Nephron progenitor cell (in vitro differentiated cells): Measurements from ENCODE around the gene HOXC9.

Experiments used
- DNase-seq: peaks from one replicate; pipeline ENCODE4 v3.0.0; 2021
- H3K27ac Mint-ChIP-seq: 2 replicates; pipeline ENCODE4 v1.8.0; 2021; ENCODE audit warnings: mild to moderate bottlenecking, moderate library complexity, mixed read lengths
- H3K27me3 Mint-ChIP-seq: 2 replicates; pipeline ENCODE4 v1.8.0; 2021; ENCODE audit warnings: mild to moderate bottlenecking, low read depth, mixed read lengths; ENCODE audit not compliant: poor library complexity
- H3K36me3 Mint-ChIP-seq: 2 replicates; pipeline ENCODE4 v1.8.0; 2021; ENCODE audit warnings: low read depth, mixed read lengths
- H3K4me1 Mint-ChIP-seq: 2 replicates; pipeline ENCODE4 v1.8.0; 2021; ENCODE audit warnings: mixed read lengths
- H3K4me3 Mint-ChIP-seq: 2 replicates; pipeline ENCODE4 v1.8.0; 2021; ENCODE audit warnings: mild to moderate bottlenecking, moderate library complexity, mixed read lengths
- H3K9me3 Mint-ChIP-seq: 2 replicates; pipeline ENCODE4 v1.8.0; 2021; ENCODE audit warnings: mild to moderate bottlenecking, moderate library complexity, mixed read lengths
- CTCF ChIP-seq: fragments of 200-600 bp; sonication (generic); IDR thresholded peaks from 2 replicates; pipeline ENCODE4 v1.5.0; 2021; ENCODE audit warnings: antibody characterized with exemption

The HOXC9 gene

GRCh38 chr12:54017027-54017788, 17.2 kb downstream of the HOXC9 start:
- peak; percentile 44 for DNase-seq
- peaks cover 54% of the 10 kb centered on the region for H3K4me1 Mint-ChIP-seq
- no peaks in the 10 kb centered on the region for H3K9me3 Mint-ChIP-seq
- peak overlapping the region; percentile 91 for H3K4me3 Mint-ChIP-seq
- H3K27me3 Mint-ChIP-seq, result peaks cover 10% of the 10 kb centered on the region
- TF ChIP-seq CTCF, result no peak
- H3K27ac Mint-ChIP-seq, result peak overlapping the region; percentile 97
- peaks cover 35% of the 10 kb centered on the region for H3K36me3 Mint-ChIP-seq

- H3K9me3 Mint-ChIP-seq, result no peaks in the 10 kb centered on the region
- no peak for TF ChIP-seq CTCF
- DNase-seq, result peak; percentile 85
- H3K27me3 Mint-ChIP-seq, result peaks cover 10% of the 10 kb centered on the region
- peak overlapping the region; percentile 91 for H3K4me3 Mint-ChIP-seq
- peaks cover 31% of the 10 kb centered on the region for H3K36me3 Mint-ChIP-seq
- peak overlapping the region; percentile 97 for H3K27ac Mint-ChIP-seq
- H3K4me1 Mint-ChIP-seq, result peaks cover 54% of the 10 kb centered on the region
These were observed 18.0 kb downstream of the HOXC9 start for GRCh38 chr12:54017878-54018467.

DNA sequence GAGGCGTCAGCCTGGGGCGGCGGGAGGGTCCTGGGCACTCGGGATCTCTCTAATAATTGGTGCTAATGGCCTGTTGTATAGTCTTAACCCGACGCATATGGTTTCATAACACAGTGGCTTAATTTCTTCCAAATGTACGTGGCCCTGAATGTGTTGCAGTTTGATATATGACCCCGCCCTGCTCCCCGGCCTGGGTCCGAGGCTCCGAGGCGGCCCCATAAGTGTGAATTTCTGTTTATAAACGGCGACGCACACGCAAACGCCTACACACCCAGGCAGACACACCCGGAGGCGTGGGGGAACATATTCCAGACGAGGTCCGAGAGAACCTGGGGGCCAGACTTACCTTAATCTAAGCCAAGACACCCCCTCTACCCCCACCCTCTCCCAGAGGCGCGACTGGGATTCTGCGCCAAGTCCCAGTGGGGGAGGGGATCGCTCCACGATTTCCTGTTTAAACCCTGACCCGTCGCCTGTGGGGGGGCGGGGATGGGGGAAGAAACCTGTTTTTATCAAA, 18.6 kb downstream of the HOXC9 start:
- no peaks in the 10 kb centered on the region for H3K9me3 Mint-ChIP-seq
- TF ChIP-seq CTCF, result no peak
- DNase-seq, result peak; percentile 54
- peaks cover 9% of the 10 kb centered on the region for H3K27me3 Mint-ChIP-seq
- peaks cover 29% of the 10 kb centered on the region for H3K36me3 Mint-ChIP-seq
- H3K4me3 Mint-ChIP-seq, result peak overlapping the region; percentile 91
- peaks cover 54% of the 10 kb centered on the region for H3K4me1 Mint-ChIP-seq
- peak overlapping the region; percentile 97 for H3K27ac Mint-ChIP-seq

- no peaks in the 10 kb centered on the region for H3K9me3 Mint-ChIP-seq
- H3K4me1 Mint-ChIP-seq, result peaks cover 54% of the 10 kb centered on the region
- no peak for TF ChIP-seq CTCF
- H3K27me3 Mint-ChIP-seq, result peaks cover 9% of the 10 kb centered on the region
- H3K27ac Mint-ChIP-seq, result peak overlapping the region; percentile 98
- H3K36me3 Mint-ChIP-seq, result peaks cover 36% of the 10 kb centered on the region
- peak; percentile 46 for DNase-seq
- peak overlapping the region; percentile 91 for H3K4me3 Mint-ChIP-seq
These were observed 19.3 kb downstream of the HOXC9 start for GRCh38 chr12:54019091-54019811.

DNA sequence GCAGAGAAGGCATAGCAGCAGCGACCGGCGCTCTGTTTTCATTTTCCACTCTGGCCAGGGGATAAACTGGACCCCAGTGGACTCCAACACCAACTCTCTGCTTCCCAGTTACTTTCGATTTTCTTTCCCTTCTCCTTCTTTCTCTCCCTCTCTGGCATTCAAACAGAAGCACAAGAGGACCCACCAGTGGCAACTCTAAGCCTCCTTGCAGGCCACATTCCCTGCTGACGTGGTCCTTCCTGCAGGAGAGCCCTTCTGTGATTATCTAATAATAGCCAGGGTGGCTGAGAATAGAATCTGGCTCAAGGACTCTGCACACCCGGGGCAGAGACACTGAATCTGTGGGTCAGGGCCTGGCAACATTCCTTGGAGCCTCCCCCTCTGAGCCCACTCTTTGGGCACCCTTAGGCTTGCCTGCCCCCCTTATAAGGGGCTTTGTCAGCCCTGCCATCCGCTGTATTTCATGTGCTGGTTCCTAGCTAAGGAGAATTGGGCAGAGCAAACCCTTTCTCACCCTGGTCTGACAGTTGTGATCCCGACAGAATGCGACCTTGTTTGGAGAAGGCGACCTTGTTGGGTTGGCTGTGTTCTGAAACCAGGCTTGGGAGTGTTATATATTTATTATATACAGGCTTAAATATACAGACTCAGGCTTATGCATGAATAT, 20.1 kb downstream of the HOXC9 start:
- H3K9me3 Mint-ChIP-seq, result no peaks in the 10 kb centered on the region
- no peak for DNase-seq
- H3K36me3 Mint-ChIP-seq, result peaks cover 37% of the 10 kb centered on the region
- H3K27ac Mint-ChIP-seq, result peak overlapping the region; percentile 98
- H3K4me1 Mint-ChIP-seq, result peaks cover 54% of the 10 kb centered on the region
- H3K4me3 Mint-ChIP-seq, result peak overlapping the region; percentile 91
- no peak for TF ChIP-seq CTCF
- H3K27me3 Mint-ChIP-seq, result peaks cover 6% of the 10 kb centered on the region
